Measurements from ENCODE around the gene FBXL17. TPM values are rescaled to one million over a fixed set of nuclear protein-coding genes. Genes with fewer than 3 reads are reported as not detected.

The FBXL17 gene
- total and polyA plus RNA-seq, 4 donors = 2.1 to 14.1 (median 6.3) TPM

DNA sequence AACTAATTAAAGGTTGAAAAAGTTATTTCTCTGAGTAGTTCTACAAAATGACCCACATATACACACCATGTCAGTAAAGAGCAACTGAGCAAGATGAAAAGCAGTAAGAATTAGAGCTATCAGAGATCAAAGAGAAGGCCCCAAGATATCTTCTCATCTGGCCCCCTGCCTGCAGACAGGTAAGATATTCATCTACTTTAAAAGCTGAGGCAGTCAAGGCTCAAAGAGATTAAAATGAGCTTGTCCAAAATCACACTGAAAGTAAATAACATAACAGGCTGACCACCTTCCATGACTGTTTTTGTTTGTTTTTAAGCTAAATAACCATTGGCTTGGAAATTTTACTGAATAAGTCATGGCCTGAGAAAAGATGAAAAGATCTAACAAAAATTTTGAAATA lies 266.2 kb downstream of the FBXL17 start (continued):
- TF ChIP-seq, protein P1, sequence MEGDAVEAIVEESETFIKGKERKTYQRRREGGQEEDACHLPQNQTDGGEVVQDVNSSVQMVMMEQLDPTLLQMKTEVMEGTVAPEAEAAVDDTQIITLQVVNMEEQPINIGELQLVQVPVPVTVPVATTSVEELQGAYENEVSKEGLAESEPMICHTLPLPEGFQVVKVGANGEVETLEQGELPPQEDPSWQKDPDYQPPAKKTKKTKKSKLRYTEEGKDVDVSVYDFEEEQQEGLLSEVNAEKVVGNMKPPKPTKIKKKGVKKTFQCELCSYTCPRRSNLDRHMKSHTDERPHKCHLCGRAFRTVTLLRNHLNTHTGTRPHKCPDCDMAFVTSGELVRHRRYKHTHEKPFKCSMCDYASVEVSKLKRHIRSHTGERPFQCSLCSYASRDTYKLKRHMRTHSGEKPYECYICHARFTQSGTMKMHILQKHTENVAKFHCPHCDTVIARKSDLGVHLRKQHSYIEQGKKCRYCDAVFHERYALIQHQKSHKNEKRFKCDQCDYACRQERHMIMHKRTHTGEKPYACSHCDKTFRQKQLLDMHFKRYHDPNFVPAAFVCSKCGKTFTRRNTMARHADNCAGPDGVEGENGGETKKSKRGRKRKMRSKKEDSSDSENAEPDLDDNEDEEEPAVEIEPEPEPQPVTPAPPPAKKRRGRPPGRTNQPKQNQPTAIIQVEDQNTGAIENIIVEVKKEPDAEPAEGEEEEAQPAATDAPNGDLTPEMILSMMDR (IDR thresholded peaks at IDR 0.05; ENCODE audit: low read depth, low read length, missing input control) = no peak
- no peak for TF ChIP-seq FOXA1 (IDR thresholded peaks at IDR 0.05)
- no peak for TF ChIP-seq SP1 (IDR thresholded peaks at IDR 0.05)
- no peak for TF ChIP-seq TAF1 (conservative IDR thresholded peaks at IDR 0.05)
- TF ChIP-seq GABPA (IDR thresholded peaks at IDR 0.05 in 1 of 2, conservative IDR thresholded peaks at IDR 0.05 in 1 of 2) = no peak
- TF ChIP-seq MAX (IDR thresholded peaks at IDR 0.05) = no peak
- TF ChIP-seq HNF4A (conservative IDR thresholded peaks at IDR 0.05) = no peak
- TF ChIP-seq RXRA (IDR thresholded peaks at IDR 0.05) = no peak
- no peak for TF ChIP-seq EGR1 (IDR thresholded peaks at IDR 0.05; ENCODE audit: low read depth in 2 of 2)

- no peaks in the 10 kb centered on the region for H3K27me3 ChIP-seq (ENCODE audit: control insufficient read depth in 4 of 4, insufficient read depth in 4 of 4, low read length in 3 of 4)
These were observed 267.9 kb downstream of the FBXL17 start for GRCh38 chr5:108113950-108114349.

More at GRCh38 chr5:108113950-108114349, 267.9 kb downstream of the FBXL17 start:
- Histone ChIP-seq H3K9me3 (ENCODE audit: control insufficient read depth in 4 of 4, low read length in 3 of 4) (no peaks in the 10 kb centered on the region), H3K9ac (ENCODE audit: low read depth in 1 of 2, low read length in 2 of 2) (no peak overlapping the region), H3K4me3 (ENCODE audit: low read depth in 1 of 3, low read length in 3 of 3) (no peak overlapping the region), H3K27ac (ENCODE audit: low read depth in 1 of 2, low read length in 2 of 2) (no peak overlapping the region), H3K36me3 (ENCODE audit: control insufficient read depth in 4 of 4, insufficient read depth in 3 of 4, low read depth in 1 of 4, low read length in 3 of 4) (no peaks in the 10 kb centered on the region), H3K4me1 (ENCODE audit: control insufficient read depth in 4 of 4, insufficient read depth in 4 of 4, low read length in 3 of 4) (no peaks in the 10 kb centered on the region)
- TF ChIP-seq HNF4G (IDR thresholded peaks at IDR 0.05) (no peak), JUND (IDR thresholded peaks at IDR 0.05) (no peak), YY1 (IDR thresholded peaks at IDR 0.05) (no peak), ZBTB33 (IDR thresholded peaks at IDR 0.05) (no peak), RAD21 (IDR thresholded peaks at IDR 0.05) (no peak), HNF4A (conservative IDR thresholded peaks at IDR 0.05) (no peak), MAX (IDR thresholded peaks at IDR 0.05) (no peak), GABPA (IDR thresholded peaks at IDR 0.05 in 1 of 2, conservative IDR thresholded peaks at IDR 0.05 in 1 of 2) (no peak), REST (IDR thresholded peaks at IDR 0.05) (no peak), ATF3 (IDR thresholded peaks at IDR 0.05) (no peak), SP1 (IDR thresholded peaks at IDR 0.05) (no peak), NR2F2 (IDR thresholded peaks at IDR 0.05) (no peak), EGR1 (IDR thresholded peaks at IDR 0.05; ENCODE audit: low read depth in 2 of 2) (no peak), RXRA (IDR thresholded peaks at IDR 0.05) (no peak), TAF1 (conservative IDR thresholded peaks at IDR 0.05) (no peak), FOXA1 (IDR thresholded peaks at IDR 0.05) (no peak), FOXA2 (IDR thresholded peaks at IDR 0.05) (no peak)
- TF ChIP-seq, protein P1 (IDR thresholded peaks at IDR 0.05; ENCODE audit: low read depth, low read length, missing input control) = no peak
- WGBS = 94% methylated on average over 2 of the region's 2 CpGs
- DNase-seq (ENCODE audit: low spot score) = no peak

Measured in liver (tissue), 9 donors.